Ureter (tissue), 1 donor: ENCODE results near the gene IKZF3. TPM values are rescaled to one million over a fixed set of nuclear protein-coding genes. Genes with fewer than 3 reads are reported as not detected.
"Not testable (repeated sequence)": the region's sequence is repeated elsewhere in the genome, so short reads cannot be mapped to it uniquely, and the experiment has no call there.

Source experiments
- DNase-seq: peaks from one replicate; pipeline ENCODE4 v3.0.0-alpha.2; 2020; ENCODE audit warnings: low spot score
- total RNA-seq: library from RNA; stranded (reverse); gene quantifications from one replicate; pipeline ENCODE4 v1.2.4, GENCODE V29; 2023
- donor health status: DM: yes; HTN: yes; CAD: no.

IKZF3 gene
- total RNA-seq, result 24.3 TPM

DNA sequence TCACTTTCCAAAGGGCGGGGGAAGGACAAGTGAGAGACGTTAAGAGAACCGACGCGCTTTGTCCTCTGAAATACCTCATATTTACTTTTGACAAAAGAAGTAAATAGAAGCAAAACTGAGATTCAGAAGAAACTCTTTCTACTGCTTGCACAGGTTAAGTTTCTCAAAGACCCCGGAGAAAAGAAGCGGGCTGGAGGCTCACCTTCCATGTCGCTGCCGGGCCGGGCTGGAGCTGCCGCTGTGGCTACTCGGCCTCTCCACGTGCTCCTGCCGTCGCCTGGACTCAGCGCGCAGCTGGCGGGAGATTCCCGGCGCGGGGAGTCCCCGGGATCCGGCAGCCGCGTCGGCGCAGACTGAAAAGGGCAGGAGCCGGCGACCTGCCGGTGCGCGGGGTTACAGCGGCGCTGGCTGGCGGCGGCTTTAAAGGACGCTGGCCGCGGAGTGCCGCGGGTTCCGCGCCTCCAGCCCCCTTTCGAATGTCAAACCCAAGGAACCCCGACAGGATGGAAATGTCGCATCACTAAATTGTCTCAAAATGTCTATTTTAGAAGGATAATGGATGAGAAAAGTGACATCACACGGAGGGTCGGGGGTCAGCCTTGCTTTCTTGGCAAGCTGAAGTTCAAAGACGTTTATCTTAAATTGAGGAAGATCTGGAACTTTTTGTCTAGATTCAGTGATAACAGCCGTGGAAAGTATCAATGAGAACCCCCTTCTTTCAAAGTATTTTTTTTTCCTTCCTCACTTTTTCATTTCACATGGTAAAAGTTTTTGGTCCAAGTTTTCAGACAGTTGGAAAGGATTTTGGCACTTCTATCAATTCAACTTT is at the start of gene IKZF3:
TSS of gene IKZF3 (minus strand) at position 395 of the 829 bp plus-strand sequence. CDS start at position 209, 186 bp downstream.
- DNase-seq, result peak; percentile 71

DNA sequence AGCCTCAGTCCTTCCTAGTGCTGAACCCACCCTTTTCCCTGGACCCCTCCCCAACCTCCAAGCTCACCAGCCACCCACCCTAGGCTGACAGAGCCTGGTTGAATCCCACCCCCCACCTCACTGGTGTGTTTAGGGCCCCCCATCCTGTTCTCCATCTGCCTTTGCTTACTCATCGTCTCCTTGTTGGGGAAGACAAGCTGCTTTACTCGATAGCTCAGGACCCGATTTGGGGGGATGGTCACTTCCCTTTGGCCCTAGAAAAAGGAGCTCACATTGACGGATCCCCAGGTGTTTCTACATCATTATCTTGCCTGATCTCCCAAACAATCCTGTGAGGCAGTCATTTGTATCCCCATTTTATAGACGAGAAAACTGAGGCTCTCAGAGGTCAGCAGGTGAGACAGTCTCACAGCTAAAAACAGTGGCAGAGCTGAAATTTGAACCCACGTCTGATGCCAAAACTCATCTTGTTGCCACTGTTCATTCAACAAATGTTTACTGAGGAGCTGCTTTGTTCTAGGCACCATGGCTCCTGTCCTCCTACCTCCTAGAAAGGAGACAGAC is 44.8 kb upstream of the IKZF3 start:
- DNase-seq, result no peak

DNA sequence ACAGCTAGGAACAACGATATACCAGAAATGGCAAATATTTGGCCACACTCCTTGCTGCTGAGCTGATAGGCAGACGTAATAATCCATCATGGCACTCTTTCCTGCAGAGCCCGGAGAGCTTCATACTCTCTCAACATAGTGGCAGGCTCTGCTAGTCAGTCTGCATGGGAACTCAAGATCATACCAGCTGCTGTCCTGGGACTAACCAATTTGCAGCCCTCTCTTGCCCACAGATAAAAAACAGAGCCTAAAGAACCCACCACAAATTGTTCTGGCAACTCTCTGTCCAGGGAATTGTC is 40.8 kb upstream of the IKZF3 start:
- no peak for DNase-seq

DNA sequence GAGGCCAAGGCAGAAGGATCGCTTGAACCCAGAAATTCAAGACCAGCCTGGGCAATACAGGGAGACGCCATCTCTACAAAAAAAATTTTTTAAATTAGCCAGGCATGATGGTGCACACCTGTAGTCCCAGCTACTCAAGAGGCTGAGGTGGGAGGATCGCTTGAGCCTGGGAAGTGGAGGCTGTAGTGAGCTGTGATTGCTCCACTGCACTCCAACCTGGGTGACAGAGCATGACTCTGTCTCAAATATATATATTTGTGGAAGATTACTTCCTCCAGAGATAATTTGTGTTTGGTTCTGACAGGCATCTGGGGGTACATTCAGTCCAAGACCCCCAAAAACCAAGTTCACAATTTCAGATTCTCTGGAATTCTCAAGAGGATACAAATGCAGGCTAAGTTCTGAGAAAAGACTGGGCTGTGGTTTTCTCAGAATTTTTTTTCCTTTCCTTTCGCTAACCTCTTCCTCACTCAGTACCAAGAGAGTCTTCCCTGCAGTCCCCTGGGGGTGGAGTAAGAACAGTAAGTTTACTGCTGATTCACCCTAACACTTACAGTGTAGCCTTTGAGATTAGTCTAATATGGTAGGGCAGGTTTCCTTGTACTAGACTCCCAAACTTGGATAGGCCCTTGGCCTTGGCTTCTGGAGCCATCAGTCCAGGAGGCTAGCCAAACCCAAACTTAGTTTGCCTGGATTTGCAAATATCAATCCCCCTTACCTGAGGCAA is 39.2 kb upstream of the IKZF3 start:
- DNase-seq, result peak; percentile 7

DNA sequence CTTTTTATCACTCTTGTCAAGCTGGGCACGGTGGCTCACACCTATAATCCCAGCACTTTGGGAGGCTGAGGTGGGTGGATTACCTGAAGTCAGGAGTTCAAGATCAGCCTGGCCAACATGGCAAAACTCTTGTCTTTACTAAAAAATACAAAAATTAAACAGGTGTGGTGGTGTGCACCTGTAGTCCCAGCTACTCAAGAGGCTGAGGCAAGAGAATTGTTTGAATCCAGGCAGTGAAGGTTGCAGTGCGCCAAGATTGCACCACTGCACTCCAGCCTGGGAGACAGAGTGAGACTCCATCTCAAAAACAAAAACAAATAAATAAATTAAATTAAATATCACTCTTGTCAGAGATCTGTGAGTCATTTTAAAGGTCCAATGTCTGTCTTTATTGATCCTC is 37.9 kb upstream of the IKZF3 start:
- not testable (repeated sequence) for DNase-seq

DNA sequence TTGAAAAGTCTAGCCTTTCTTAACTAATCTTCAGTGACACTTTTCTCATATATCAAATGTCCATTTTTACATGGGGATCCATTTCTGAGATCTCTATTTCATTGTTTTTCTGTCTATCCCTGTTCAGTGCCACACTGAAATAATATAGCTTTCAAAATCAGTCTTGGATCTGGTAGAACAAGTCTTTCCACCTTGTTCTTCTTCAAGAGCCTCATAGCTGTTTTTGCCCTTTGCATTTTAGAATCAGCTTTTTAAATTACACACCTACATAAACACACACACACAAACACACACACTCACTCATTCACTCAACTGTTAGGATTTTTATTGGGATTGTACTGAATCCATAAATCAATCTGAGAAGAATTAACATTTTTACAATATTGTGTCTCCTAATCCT is 35.1 kb upstream of the IKZF3 start:
- DNase-seq, result no peak

DNA sequence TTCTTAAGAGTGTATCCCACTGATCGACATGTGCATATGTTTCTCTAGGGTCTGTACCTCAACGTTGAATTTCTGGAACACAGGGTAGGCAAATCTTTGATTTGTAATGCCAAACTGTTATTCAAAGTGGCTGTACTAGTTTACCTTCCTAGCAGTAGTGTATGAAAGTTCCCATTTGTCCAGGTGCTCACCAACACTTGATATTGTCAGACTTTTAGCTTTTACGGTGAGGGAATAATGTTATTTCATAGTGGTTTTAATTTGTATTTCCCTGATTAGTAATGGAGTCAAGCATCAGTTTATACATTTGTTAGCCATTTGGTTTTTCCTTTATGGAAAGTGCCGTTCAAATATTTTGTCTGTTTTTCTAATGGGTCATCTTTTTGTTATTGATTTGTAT is 34.0 kb upstream of the IKZF3 start:
- no peak for DNase-seq

DNA sequence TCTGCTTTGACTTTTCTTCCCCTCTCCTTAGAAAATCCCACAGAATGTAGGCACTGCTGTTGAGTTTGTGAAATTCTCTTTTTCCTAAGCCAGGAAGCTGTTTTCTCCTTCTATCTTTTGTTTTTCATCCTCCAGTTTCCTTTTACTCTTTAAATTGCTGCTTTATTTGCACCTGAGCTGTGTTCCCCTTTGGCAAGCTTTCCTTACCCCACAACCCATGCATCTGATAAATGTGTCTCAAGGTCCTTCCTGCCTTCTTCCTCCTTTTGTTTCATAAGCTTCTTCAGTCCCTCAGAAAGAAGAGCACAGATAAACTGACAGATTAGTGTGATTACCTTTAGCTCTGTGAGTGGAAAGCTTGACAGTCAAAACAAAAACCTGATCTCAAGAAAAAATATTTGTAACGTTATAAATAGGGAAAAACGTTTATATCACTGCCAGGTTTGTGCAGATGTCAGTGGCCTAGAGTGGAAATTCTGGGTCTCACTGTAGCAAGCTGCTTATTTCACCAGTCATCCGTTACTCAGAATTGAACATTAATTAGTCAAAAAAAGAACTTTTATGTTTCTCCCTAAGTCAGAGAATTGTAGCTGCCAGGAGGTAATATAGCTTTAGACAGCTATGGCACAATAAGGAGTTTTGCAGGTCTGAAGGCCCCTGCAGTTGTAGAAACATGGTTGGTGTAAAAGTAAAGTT is 30.7 kb upstream of the IKZF3 start:
- DNase-seq, result no peak

DNA sequence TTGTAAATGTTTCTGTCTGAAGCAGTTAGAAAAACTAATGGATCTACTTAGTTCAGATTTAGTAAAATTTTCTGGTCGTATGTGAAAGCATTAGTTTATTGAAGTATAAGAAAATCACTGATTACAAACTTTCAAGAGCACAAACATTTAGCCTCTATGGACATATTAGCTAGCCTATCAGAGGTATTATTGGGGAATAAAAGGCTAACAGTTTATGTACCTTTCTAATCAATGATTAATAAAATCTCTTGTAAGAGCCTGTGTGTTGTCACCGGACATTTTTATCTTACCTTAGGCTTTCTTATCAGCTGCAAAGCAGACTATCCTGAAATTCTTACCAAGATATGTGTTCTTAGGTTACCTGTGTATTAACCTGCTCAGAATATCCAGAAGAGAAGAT is 25.1 kb upstream of the IKZF3 start:
- DNase-seq, result no peak

DNA sequence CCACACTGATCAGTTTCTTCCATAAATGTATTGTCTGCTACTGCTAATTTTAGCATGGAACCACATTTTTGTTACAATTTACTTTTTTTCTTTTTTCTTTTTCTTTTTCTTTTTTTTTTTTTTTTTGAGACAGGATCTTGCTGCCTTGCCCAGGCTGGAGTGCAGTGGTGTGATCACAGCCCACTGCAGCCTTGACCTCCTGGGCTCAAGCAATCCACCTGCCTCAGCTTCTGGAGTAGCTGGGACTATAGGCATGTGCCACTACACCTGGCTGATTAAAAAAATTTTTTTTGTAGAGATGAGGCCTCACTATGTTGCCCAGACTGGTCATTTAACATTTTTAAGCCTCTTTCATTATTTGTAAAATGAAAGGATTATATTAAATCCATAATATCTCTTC is 23.0 kb upstream of the IKZF3 start:
- no peak for DNase-seq

DNA sequence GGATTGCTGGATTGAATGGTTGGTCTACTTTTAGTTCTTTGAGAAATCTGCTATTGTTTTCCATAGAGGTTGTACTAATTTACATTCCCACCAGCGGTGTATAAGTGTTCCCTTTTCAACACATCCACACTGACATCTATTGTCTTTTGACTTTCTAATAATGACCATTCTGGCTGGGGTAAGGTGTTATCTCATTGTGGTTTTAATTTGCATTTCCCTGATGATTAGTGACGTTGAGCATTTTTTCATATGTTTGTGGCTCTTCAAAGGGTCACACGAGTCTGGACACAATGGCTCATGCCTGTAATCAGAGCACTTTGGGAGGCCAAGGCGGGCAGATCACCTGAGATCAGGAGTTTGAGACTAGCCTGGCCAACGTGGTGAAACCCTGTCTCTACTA is 22.0 kb upstream of the IKZF3 start:
- DNase-seq, result not testable (repeated sequence)

DNA sequence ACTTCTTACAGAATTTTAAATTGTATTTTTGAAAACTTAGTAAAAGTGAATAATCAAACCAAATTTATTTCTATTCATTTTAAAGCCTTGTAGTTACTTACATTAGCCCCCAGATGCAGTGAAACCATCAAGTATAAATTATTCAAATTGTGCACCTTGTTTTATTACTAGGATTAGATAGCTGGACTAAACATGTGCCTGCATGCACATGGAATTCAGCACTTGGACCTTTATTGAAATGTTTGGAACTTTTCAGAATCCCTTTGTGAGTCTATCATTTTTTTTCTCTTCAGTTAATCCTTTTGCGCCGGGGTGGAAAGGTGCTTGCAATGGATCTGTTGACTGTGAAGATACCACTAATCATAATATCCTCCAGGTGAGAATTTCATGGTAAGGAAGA is 8.6 kb upstream of the IKZF3 start:
- no peak for DNase-seq

DNA sequence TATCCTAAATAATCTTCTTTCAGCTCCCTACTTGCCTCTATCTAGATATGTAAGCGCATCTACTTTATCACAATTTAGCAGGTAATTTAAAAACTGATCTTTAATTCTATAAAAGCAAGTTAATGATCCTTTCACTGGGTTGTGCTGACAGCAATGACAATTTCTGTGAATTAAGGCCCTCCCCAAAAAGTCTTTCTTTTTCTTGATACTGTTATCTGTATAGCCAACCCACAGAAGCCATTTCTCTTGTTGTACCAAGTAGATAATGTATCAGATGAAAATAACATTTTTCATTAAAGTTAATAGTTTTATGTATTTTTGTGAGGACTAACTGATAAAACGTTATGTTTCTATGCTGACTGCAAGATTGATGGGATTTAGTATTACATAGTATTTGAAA is 7.7 kb upstream of the IKZF3 start:
- no peak for DNase-seq

DNA sequence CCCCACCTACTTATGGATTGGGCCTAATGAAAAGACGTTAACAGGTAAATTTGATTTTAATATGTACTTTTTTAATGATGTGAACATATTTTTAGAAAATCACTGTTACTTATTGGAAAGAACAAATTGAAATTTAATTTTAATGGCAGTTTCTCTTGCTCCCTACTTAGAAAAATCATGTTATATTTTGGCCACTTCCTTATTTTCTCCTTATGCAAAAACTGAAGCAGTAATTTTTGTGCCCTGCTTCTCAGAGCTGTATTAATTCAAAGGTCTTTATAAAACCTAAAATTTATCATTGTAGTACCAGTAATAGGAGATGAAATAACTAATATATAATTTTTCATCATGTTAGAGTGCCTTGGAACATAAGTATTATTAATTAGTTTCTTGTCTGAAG is 6.7 kb upstream of the IKZF3 start:
- DNase-seq, result no peak

DNA sequence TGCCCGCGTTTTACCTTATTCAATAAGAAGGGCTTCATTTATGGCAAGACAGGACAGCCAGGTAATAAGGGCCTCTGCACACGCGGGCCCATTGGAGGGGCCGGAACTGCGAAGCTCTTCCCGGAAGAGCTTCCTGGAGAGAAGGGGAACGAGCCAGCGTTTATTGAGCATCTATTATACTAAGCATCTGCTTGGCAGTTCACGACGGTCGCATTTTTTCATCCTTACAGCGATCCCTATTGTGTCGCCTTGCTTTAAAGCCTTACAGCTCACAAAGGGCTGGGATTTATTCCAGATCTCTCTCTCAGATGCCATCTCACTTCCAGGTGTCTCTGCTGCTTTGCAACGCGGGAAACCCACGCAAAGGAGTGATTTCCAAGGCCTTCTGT is 4.4 kb upstream of the IKZF3 start:
- DNase-seq, result no peak

DNA sequence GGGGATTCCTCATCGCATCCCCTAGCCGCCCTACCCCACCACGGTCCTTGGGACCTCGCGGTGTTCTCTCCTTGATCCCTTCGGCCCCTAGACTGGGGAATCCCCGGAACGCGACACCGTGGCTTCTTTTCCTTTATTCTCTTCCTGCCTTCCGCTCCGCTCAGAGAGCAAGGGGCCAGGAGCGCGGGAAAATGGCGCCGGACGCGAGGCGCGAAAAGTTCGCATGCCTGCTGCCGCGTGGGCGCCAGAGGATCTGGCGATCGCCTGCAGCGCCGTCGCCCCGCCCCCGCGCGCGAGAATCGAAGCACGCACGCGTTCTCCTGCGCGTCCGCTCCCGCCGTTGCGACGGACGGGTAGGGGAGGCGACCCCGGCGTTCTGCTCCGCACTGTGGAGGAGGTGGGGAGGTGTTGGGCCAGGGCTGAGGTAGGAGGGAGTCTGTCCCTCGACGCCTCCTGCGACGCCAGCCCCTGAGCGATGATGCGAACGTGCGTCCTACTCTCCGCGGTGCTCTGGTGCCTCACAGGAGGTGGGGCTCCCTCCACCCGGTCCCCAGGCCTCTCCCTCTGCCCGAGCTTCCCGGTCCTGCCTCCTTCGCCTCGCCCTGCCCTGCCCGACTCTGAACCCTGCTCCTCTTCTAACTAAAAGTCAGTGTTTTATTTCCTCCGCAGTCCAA is 3.9 kb upstream of the IKZF3 start, which contains the start of gene ZPBP2:
TSS of gene ZPBP2 (plus strand) at position 323 of the 674 bp plus-strand sequence. CDS start at position 476, 153 bp downstream.
- DNase-seq, result no peak

DNA sequence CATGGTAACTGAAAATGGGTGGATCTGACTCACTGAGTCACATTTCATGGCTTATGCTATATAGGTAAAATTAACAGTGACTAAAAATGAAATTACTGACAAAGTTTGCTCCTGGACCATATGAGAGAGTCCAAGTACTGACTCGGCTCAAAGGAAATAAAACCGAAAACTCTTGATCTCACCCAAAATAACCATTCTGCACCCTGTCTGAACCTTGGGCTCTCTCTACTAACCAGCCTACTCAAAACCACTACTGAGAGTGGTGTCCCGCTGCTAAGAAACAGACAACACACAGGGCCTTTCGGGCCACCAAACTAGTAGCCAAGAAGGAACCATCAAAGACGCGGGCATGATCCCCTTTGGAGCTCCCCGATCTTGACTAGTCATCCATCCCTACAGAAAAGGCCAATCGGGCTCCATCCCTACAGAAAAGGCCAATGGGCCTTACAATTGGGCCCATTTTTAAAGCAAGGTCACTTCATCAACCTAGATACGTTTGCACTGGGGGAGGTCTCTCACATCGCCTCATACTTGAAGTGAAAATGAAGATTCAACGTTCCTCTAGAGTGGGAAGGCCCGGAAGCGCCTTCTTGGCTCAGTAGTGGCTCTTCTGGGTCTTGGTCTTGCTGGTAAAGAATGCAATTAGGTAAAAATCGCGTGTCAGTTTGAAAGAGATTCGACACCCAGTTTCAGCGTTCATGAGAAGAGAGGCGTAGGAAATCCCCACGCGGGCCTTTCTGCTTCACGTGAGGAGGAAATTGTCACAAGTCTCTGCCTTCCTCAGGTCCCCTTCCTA is 3.2 kb upstream of the IKZF3 start:
- no peak for DNase-seq

DNA sequence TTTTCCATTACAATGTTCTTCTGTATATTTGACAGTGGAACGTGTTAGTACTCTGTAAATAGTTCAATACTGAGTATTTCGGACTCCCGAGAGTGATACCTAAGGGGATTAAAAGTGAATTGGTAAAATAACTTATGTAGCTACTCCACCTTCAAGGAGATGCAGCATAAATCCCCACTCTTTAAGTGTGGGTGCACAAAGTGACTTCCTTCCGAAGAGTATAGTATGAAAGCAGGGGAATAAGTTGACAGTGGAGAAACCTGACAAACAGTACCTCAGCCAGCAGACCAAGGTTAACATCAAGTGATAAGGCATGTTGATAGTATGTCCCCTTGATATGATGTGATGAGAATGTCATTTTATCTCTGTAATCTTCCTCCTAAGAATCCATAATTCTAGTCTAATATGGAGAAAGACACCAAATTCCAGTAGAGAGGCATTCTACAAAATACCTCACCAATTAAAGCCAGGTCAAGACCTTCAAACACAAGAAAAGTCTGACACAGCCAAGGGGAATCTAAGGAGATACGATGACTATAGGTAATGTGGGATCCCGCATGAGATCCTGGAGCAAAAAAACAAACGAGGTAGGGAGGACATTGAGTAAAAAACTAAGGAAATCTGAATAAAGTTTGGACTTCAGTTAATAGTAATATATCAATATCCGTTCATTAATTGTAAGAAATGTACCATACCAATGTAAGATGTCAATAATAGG is 2.1 kb upstream of the IKZF3 start:
- DNase-seq, result no peak

DNA sequence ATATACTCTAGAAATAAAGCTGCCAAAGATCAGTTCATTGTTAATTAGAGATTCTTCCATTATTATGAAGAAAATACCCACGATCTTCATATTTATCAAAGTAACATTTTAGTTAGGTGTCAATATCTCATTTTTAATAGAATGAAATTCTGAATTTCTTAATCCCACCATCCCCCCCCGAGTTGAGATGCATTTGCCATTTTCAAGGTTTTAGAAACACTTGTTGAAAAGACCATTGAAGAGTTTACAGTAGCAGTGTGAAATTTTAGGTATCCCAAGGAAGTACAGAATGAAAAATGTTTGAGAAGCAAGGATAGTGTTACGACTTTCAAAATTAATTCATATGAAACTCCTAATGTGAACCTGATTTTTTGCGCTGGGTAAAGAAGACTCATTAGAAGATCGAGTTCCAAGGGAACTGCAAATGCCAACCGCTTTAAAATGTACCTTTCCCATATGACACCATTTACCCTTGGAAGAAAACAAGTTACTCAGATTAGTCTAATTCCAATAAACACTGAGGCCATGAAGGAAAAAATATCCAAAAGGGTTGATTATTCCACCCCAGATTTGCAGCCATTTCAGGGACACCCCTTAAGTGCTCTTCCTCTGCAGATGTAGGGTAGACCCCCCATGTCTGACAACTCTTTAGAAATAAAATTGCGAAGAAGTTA is 731 bp downstream of the IKZF3 start:
- no peak for DNase-seq

DNA sequence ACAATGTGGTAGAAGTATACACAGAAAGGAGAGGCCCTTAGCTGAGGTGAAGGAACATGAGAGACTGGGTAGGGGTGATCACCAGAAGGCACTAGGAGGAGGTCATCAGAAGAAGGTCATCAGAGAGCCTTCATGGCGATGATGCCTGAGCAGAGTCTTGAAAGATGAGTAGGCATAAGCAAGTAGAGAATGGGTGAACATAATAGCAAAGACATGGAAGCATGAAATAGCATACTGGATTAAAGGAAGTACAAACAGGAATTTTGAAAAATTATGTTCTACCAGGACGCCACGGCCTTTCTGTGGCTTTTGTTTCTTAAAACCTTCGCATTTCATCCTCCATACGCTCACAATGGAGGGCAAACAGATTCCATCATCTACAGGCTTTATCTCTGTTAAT is 2.9 kb downstream of the IKZF3 start:
- DNase-seq, result no peak
